HepG2 (cell line): Measurements from ENCODE around the gene IL17C. TPM values are rescaled to one million over a fixed set of nuclear protein-coding genes. Genes with fewer than 3 reads are reported as not detected.
A peak's percentile ranks its signal among the peaks of the same experiment; 100 is the strongest.

Experiments used
- CREB3 ChIP-seq: sonication (generic); formaldehyde crosslinking; IDR thresholded peaks from 2 replicates; pipeline ENCODE4 v1.5.0; 2020; ENCODE audit warnings: missing genetic modification reagents
- CREBL2 ChIP-seq: sonication (generic); formaldehyde crosslinking; IDR thresholded peaks from 2 replicates; pipeline ENCODE4 v1.8.1; 2023; ENCODE audit warnings: missing genetic modification reagents, mild to moderate bottlenecking, borderline replicate concordance
- ERF ChIP-seq: IDR thresholded peaks from 2 replicates; pipeline ENCODE4 v1.6.1; 2018; ENCODE audit warnings: missing biosample characterization, missing genetic modification reagents
- GATA4 ChIP-seq: sonication (generic); IDR thresholded peaks from 2 replicates; pipeline ENCODE4 v1.6.1; 2016; ENCODE audit warnings: antibody characterized with exemption, low read depth, borderline replicate concordance
- NFIB ChIP-seq: sonication (generic); formaldehyde crosslinking; IDR thresholded peaks from 2 replicates; pipeline ENCODE4 v1.9.0; 2021; ENCODE audit warnings: missing genetic modification reagents, mild to moderate bottlenecking, borderline replicate concordance
- NFKBIZ ChIP-seq: IDR thresholded peaks from 2 replicates; pipeline ENCODE4 v1.6.1; 2018; ENCODE audit warnings: missing genetic modification reagents, missing compliant biosample characterization
- NFYB ChIP-seq: sonication (generic); formaldehyde crosslinking; IDR thresholded peaks from 2 replicates; pipeline ENCODE4 v1.4.0; 2020; ENCODE audit warnings: missing genetic modification reagents
- POLR2AphosphoS2 ChIP-seq: IDR thresholded peaks from 2 replicates; pipeline ENCODE4 v1.6.1; 2011; ENCODE audit warnings: low read depth, low read length, improper control_type of control experiment
- RBFOX2 ChIP-seq: fragments of 200-400 bp; formaldehyde crosslinking; IDR thresholded peaks from 2 replicates; pipeline ENCODE4 v1.6.1; 2017; ENCODE audit warnings: low read depth, mild to moderate bottlenecking, low read length
- REL ChIP-seq: sonication (generic); formaldehyde crosslinking; conservative IDR thresholded peaks from 2 replicates; pipeline ENCODE4 v1.8.0; 2022; ENCODE audit warnings: mild to moderate bottlenecking, missing genetic modification reagents, moderate library complexity
- RFXAP ChIP-seq: sonication (generic); formaldehyde crosslinking; IDR thresholded peaks from 2 replicates; pipeline ENCODE4 v1.4.0; 2020; ENCODE audit warnings: missing genetic modification reagents, borderline replicate concordance
- SMAD9 ChIP-seq: sonication (generic); formaldehyde crosslinking; IDR thresholded peaks from 2 replicates; pipeline ENCODE4 v1.5.1; 2020; ENCODE audit warnings: mild to moderate bottlenecking, missing genetic modification reagents
- SMARCC2 ChIP-seq: fragments of 450-650 bp; IDR thresholded peaks from 2 replicates; pipeline ENCODE4 v1.6.1; 2017; ENCODE audit warnings: antibody characterized with exemption, mild to moderate bottlenecking
- SOX5 ChIP-seq: IDR thresholded peaks from 2 replicates; pipeline ENCODE4 v1.6.1; 2016; ENCODE audit warnings: borderline replicate concordance
- SRSF4 ChIP-seq: fragments of 200-400 bp; formaldehyde crosslinking; IDR thresholded peaks from one replicate; pipeline ENCODE4 v1.6.1; 2018; ENCODE audit warnings: mild to moderate bottlenecking, low read depth, low read length, moderate library complexity; ENCODE audit not compliant: poor library complexity, severe bottlenecking
- SUZ12 ChIP-seq: fragments of 150-350 bp; IDR thresholded peaks from 2 replicates; pipeline ENCODE4 v1.6.1; 2014; ENCODE audit warnings: low read depth, low read length
- ZBTB3 ChIP-seq: sonication (generic); formaldehyde crosslinking; IDR thresholded peaks from 2 replicates; pipeline ENCODE4 v1.4.0; 2020; ENCODE audit warnings: low read depth, mild to moderate bottlenecking, moderate library complexity, missing genetic modification reagents, borderline replicate concordance
- ZC3H4 ChIP-seq: sonication (generic); formaldehyde crosslinking; IDR thresholded peaks from 2 replicates; pipeline ENCODE4 v1.4.0; 2020; ENCODE audit warnings: missing genetic modification reagents, borderline replicate concordance
- ZNF124 ChIP-seq: sonication (generic); formaldehyde crosslinking; IDR thresholded peaks from 2 replicates; pipeline ENCODE4 v1.4.0; 2020; ENCODE audit warnings: missing genetic modification reagents
- ZNF44 ChIP-seq: sonication (generic); formaldehyde crosslinking; IDR thresholded peaks from 2 replicates; pipeline ENCODE4 v1.5.1; 2020; ENCODE audit warnings: mild to moderate bottlenecking, missing genetic modification reagents
- ZNF512 ChIP-seq: sonication (generic); formaldehyde crosslinking; IDR thresholded peaks from 2 replicates; pipeline ENCODE4 v1.4.0; 2020; ENCODE audit warnings: mild to moderate bottlenecking, missing genetic modification reagents
- ZNF563 ChIP-seq: sonication (generic); formaldehyde crosslinking; IDR thresholded peaks from 2 replicates; pipeline ENCODE4 v1.8.0; 2022; ENCODE audit warnings: mild to moderate bottlenecking, moderate library complexity, missing genetic modification reagents
- ZNF570 ChIP-seq: sonication (generic); formaldehyde crosslinking; IDR thresholded peaks from 2 replicates; pipeline ENCODE4 v1.4.0; 2020; ENCODE audit warnings: mild to moderate bottlenecking, missing genetic modification reagents, borderline replicate concordance
- ZNF670 ChIP-seq: sonication (generic); formaldehyde crosslinking; IDR thresholded peaks from 2 replicates; pipeline ENCODE4 v1.8.0; 2022; ENCODE audit warnings: mild to moderate bottlenecking, missing genetic modification reagents, borderline replicate concordance
- ZNF776 ChIP-seq: sonication (generic); formaldehyde crosslinking; IDR thresholded peaks from 2 replicates; pipeline ENCODE4 v1.4.0; 2020; ENCODE audit warnings: mild to moderate bottlenecking, missing genetic modification reagents
- ZNF777 ChIP-seq: sonication (generic); formaldehyde crosslinking; IDR thresholded peaks from 2 replicates; pipeline ENCODE4 v1.4.0; 2020; ENCODE audit warnings: missing genetic modification reagents
- polyA plus RNA-seq, 8 experiments: library from polyadenylated mRNA; depleted of rRNA in 3 of 8; stranded (reverse) in 7 of 8; unstranded in 1 of 8; fragments of >200 nt; fragmentation: Illumina TruSeq in 4 of 8; extraction: Trizol in 4 of 8; gene quantifications; 2 replicates each; pipeline versions ENCODE4 v1.2.1 to v1.2.3, GENCODE V29; 2011 to 2016; ENCODE audit warnings: low read depth in 4 of 8, missing spikeins in 1 of 8, mixed read lengths in 1 of 8; ENCODE audit not compliant: insufficient read depth in 1 of 8
- total RNA-seq, 5 experiments: library from RNA; depleted of rRNA; stranded (reverse); fragments of >200 nt; fragmentation: Illumina TruSeq; extraction: Trizol; gene quantifications; 2 replicates each; pipeline ENCODE4 v1.2.3, GENCODE V29; 2016; ENCODE audit warnings: low read depth in 1 of 5
- TF ChIP-seq, protein P1 (sequence below): IDR thresholded peaks from 2 replicates; pipeline ENCODE4 v1.6.1; 2016; ENCODE audit warnings: low read depth, control low read depth

IL17C gene
- total and polyA plus RNA-seq, 2 of the 13 experiments (the other 11 are each of a cell fraction or from before 2014, with no cell fraction given), result not detected

GRCh38 chr16:88651276-88651988 lies 13.1 kb downstream of the IL17C start (continued):
- 0 out of 2 replicates have a peak, but pooled peaks have one; percentile 41 for TF ChIP-seq REL (CRISPR knock-in tag)
- TF ChIP-seq ZC3H4, result peak; percentile 19; the same call in 1 of the 2 replicates
- no peak for TF ChIP-seq CREBL2 (CRISPR knock-in tag)
- peak; percentile 83; the same call in 1 of the 2 replicates for TF ChIP-seq NFKBIZ
- TF ChIP-seq ZNF44 (CRISPR knock-in tag), result no peak
- peak; percentile 94 for TF ChIP-seq ZNF124 (CRISPR knock-in tag)
- TF ChIP-seq ERF, result peak; percentile 86
- no peak for TF ChIP-seq CREB3 (CRISPR knock-in tag)
- TF ChIP-seq ZBTB3, result peak; percentile 53; the same call in 1 of the 2 replicates
- peak; percentile 93 for TF ChIP-seq ZNF670
- TF ChIP-seq SMARCC2, result no peak
- TF ChIP-seq, protein P1, sequence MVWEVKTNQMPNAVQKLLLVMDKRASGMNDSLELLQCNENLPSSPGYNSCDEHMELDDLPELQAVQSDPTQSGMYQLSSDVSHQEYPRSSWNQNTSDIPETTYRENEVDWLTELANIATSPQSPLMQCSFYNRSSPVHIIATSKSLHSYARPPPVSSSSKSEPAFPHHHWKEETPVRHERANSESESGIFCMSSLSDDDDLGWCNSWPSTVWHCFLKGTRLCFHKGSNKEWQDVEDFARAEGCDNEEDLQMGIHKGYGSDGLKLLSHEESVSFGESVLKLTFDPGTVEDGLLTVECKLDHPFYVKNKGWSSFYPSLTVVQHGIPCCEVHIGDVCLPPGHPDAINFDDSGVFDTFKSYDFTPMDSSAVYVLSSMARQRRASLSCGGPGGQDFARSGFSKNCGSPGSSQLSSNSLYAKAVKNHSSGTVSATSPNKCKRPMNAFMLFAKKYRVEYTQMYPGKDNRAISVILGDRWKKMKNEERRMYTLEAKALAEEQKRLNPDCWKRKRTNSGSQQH (CRISPR knock-in tag), result no peak; the same call in 1 of the 2 replicates
- no peak for TF ChIP-seq POLR2AphosphoS2
- TF ChIP-seq SOX5 (CRISPR knock-in tag), result 0 out of 2 replicates have a peak, but pooled peaks have one; percentile 76
- TF ChIP-seq ZNF776 (CRISPR knock-in tag), result peak; percentile 85; the same call in 1 of the 2 replicates
- TF ChIP-seq ZNF570 (CRISPR knock-in tag), result no peak
- no peak for TF ChIP-seq SMAD9
- TF ChIP-seq ZNF563, result no peak
- TF ChIP-seq ZNF512, result 0 out of 2 replicates have a peak, but pooled peaks have one; percentile 45
- TF ChIP-seq SRSF4, result peak; percentile 77
- TF ChIP-seq ZNF777 (CRISPR knock-in tag), result peak; percentile 41; the same call in 1 of the 2 replicates
- TF ChIP-seq RFXAP (CRISPR knock-in tag), result no peak
- TF ChIP-seq NFIB (CRISPR knock-in tag), result no peak
- peak; percentile 75 for TF ChIP-seq RBFOX2
- no peak for TF ChIP-seq SUZ12
- TF ChIP-seq NFYB, result no peak
- TF ChIP-seq GATA4, result no peak; the same call in 1 of the 2 replicates
